Lower leg skin (tissue), 3 donors: ENCODE data around the gene CELA1.

ENCODE experiments used
- CTCF ChIP-seq, 3 donors: fragments of 450-650 bp; IDR thresholded peaks; one replicate each; pipeline ENCODE4 v1.5.1; 2016; ENCODE audit warnings: antibody characterized with exemption in 3 of 3, mild to moderate bottlenecking in 3 of 3, moderate library complexity in 2 of 3
- POLR2A ChIP-seq, 2 donors: fragments of 450-650 bp; IDR thresholded peaks; one replicate each; pipeline ENCODE4 v1.6.1; 2016 to 2017; ENCODE audit warnings: antibody characterized with exemption in 2 of 2, mild to moderate bottlenecking in 1 of 2, moderate library complexity in 1 of 2

- TF ChIP-seq CTCF (IDR thresholded peaks at IDR 0.05) (no peak), POLR2A (IDR thresholded peaks at IDR 0.05) (no peak)
These were observed 23.0 kb downstream of the CELA1 start for GRCh38 chr12:51323317-51323960.
